Measurements from ENCODE around the gene PSMD11.

Gene PSMD11

DNA sequence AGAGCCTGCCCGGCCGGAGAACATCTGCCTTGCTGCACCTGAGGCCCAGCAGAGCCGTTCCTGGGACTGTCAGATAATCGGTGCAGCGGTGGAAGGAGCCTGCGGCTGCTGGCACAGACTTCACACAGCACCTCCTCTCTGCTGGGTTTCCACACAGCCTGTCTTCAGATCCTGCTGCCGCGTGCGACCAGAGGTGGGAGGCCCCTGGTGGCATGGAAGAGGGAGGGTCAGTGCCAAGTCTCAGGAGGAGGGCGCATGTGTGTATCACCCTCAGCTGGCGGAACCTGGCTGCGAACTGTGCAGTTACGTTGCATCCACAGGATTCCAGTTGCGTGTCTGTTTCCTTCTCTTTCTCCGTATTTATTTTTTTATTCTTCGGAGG, 45.8 kb downstream of the PSMD11 start:
- DNase-seq (ENCODE audit: low read depth) = no peak

DNA sequence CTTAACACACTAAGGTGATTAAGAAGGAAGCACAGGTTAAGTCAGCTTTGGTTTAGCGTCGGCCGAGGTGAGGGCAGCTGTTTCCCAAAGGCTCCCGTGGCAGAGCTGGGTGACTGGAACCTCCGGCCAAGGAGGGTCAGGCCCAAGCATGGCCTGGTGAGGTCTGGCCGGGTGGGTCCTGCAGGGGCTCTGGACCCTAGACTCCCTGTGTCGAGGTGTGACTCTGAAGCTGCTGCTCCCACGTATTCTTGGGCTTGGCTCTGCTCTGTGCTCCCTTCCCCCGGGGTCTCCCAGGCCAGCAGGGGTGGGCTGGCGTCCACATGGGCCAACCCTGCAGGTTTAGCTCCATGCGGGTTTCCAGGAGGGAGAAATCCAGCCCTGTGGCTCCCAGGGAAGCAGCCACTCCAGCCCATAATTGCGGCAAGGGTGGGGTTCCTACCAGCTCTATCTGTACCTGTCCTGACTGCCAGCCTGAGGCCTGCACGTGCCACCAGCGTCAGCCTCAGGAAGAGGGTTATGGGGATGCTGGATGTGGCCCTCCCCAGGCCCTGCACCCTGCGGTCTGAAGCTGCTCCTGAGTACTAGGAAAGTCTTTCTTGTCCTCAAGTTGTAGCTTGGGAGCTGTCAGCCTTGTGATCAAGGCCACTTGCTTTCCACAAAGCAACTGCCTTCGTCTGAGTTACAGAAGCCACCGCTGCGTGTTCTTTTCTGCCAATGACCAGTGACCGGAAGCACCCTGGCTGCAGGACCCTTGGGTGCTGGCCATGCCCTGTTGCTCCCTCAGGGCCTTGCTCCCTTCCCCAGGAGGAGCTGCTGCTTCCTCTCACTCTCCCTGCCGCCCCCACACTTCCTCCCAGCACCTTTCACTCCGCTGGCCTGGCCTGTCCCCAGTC, 47.3 kb downstream of the PSMD11 start:
- DNase-seq (ENCODE audit: low read depth) = no peak

DNA sequence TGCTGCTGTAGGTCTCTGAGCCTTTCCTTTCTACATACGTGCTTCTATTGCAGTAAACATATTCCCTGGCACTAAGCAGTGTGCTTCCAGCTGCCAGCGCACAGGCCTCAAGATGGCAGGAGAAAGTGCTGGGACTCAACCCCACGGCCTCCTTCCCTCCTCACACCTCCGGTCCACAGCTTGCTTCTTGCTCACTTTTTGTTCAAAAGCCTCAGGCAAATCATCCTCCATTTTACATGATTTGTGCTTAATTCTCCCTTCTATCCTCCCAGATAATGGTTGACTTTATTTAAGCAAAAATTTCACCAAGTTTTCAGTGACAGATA, 47.9 kb downstream of the PSMD11 start:
- DNase-seq (ENCODE audit: low read depth) = no peak

DNA sequence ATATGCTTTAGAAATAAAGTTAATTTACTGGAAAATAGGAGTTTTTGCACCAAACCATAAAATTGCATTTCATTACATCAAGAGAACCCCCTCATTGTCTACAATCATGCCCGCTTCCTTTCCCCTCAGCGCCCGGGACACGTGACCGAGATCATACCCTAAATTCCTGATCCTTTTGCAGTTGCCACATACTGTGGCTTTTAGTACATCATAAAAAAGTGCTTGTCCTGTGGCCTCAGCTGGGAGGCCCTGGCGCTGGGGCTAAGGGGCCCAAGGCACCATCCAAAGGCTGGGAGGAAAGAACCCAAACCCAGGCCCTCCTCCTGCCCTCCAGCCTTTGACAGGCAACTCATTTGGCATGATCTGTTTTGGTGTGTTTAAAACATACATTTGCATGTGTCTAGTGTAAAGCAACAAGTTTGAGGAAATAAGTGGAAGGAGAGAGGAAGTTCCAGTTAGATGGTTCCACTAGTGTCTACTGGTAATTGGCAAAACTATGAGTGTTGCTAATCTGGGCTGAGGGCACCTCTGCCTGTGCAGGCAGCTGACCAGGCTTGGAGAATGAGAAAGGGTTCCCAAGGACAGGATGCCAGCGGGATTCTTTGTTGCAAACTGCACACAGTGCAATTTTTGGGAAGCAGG, 48.5 kb downstream of the PSMD11 start:
- DNase-seq (ENCODE audit: low read depth) = no peak

DNA sequence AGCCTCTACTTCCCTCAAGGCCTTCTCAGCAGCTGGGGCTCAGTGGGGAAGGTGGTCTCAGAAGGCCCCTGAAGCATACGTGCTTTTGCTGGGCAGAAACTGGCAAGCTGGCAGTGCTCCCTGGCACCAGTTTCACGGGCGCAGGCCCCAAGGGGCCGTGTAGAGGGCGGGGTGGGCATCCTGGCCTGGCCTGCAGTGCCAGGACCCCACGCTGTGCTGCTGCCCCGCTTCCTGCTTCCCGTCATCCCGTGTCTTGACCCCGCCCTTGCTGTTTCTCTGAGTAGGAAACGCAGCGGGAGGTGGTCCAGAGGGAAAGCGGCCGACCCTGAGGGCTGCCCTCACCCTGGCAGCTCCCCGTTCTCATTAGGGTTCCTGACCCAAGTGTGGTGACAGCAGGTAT, 49.3 kb downstream of the PSMD11 start:
- DNase-seq (ENCODE audit: low read depth) = no peak

DNA sequence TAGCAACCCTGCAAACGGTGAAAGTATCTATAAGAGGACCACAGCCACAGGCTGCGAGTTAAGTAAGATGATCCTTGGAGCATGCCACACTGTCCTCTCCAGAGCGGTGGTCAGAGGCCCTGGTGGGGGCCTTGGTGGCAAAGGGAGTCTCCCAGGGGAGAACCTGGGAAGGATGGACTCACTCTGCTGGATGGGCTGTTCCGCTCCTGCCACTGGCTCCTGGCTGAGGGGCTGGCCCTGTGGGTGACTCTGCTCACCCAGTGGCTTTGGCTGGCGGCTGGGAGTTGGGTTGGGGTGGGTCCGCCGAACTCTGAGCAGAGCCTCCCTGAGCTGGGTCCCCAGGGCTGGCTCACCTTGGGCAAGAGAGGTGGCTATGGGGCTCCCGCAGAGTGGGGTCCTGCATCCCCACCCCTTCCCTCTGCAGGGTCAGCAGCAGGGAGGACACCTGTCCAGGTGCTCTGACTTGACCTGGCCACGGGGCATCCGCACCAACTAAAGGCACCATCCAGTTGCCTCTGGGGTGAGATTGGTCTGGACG, 49.7 kb downstream of the PSMD11 start:
- no peak for DNase-seq (ENCODE audit: low read depth)

DNA sequence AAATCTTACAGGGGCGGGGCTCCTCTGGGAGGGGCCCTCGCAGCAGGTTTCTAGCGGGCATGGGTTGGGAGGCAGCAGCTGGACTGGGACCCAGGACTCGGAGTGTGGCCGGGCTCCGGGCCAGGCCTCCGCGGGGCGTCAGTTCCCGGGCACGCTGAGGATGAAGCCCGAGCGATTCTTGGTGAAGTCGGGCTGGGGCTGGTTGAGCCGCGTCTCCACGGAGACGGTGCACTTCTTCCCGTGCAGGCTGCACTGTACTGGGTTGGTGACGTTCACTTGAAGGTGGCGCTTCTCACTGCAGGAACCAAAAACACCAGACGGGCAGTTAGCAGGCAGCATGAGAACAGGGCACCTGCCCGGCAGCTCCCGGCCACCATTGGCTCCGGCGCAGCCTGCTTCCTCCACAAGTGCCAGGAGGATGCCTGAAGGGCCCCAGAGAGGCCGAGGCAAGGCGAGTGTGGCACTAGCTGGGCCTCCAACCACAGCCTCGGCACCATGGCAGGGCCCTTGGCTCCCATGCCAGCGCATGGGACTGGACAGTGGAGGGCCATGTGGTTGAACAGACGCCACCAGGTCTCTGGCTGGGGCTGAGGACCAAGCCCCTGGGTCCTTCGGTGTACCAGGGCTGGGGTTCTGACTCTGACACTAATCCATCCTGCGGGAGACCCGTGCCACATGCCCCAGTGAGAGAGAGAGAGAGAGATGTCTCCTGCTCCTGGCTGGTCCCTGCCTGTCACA, 50.5 kb downstream of the PSMD11 start:
- no peak for DNase-seq (ENCODE audit: low read depth)

DNA sequence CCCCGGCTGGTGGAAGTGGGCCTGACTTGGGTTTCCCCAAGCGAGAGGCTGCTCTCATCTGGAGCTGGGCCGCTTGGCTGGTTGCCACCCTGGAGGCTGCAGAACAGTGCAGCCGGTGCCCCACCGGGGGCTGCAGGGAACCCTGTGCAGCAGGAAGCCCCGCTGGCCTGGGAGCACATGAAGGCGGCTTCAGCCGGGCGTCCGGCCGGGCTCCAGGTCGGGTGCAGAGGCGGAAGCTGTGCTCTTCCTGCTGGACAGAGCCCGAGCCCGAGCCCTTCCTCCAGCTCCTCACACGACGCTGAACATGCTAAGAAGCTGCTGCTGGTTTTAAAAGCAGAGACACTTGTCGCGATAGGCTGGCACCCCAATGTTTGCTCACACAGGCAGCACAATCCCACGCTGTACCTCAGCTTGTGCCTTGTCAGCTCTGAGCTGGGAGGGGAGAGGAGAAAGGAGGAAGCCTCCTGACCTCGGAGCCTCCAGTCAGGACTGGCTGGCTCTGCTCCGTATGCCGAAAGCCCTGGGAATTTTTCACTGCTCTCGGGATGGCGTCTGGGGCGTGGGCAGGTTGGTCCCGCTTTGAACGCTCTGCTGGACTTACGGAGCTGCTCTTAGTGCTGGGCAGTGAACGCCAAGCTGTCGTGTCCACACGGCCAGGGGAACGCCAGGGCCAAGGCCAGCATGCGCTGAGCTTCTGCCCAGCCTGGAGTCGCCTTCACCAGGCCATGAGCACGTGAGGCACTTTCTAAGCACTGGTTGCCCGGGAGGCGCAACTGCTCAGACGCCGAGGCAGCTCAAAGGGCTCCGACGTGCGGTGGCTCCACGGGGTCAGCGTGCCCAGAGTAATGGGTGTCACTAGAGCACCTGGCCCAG, 51.3 kb downstream of the PSMD11 start:
- no peak for DNase-seq (ENCODE audit: low read depth)

DNA sequence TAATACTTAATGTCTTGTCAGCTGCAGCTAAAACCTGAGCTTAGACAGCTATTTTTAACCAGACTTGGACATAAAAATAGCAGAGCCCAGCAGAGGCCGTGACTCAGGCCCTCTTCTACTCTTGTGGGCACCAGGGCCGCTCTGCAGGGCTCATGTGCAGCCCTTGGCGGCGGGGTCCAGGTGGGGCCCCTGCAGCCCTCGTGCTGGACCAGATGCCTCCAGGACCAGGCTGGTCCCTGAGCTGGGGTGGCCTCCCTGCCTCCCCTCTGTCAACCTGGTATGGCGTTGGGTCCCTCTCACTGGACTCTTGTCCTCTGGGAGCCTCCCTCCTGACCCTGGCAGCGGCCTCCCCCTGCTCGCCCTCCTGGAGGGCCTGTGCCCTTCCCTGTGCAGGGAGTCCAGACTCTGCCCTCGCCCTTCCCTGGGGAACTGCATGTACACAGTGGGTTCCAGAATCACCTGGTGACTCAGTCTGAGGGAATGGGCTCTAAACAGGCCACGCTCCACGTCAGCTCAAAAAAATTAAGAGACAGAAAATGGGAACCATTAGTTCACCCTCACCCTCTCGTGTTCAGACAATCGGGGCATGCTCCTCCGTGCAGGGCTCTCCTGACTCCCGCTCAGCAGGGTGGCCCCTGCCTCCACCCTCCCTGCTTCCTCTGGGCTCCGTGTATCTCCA, 52.2 kb downstream of the PSMD11 start:
- DNase-seq (ENCODE audit: low read depth) = no peak

DNA sequence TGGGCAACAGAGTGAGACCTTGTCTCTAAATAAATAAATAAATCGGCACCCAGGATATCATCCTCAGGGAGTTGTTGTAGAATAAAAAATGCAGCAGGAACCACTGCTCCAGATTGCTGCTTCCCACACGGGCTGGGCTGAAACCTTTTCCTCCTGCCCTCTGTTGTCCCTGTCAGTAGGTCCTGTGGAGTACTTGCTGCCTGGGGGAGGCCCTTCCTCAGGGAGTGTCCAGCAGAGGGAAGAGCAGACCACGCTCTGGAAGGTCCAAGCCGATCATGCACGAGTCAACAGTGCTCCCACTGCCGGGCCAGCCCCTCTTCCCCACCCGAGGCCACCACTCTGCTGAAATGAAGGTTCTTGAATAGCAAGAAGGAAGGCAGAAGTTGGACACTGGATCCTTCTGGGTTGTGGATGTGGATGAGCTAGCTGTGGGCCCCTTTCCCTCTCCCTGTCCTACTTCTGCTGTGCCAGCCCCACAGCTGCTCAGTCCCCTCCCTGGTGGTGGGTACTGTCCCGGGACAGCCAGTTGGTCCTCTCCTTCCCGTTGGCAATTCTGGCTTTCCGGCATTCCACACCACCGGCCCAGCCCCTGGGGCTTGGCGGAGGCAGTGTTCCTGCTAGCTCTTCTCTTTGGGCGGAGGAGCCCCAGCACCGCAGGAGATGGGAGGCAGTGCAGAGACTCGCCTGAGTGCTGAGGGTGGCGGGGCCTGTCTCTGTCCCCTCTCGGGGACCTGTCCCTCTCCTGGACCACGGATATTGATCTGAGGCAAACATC, 53.3 kb downstream of the PSMD11 start:
- no peak for DNase-seq (ENCODE audit: low read depth)

DNA sequence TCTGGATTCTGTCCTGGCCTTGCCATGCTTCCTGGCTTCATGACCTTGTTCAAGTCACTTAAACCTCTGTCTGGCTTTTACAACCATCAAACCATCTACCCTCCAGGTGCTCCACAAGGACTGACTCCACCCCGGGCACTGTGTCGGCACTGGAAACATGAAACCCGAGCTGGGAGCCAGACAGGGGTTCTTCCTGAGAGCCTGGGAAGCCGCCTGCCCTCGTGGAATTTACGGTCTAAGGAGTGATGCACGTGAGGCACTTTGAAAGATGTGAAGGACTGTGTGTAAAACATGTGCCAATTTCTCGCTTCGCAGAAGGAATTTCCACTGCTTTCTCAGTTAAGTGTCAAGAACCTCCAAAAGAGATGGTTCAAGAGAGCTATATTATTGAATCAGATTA, 54.1 kb downstream of the PSMD11 start:
- no peak for DNase-seq (ENCODE audit: low read depth)

DNA sequence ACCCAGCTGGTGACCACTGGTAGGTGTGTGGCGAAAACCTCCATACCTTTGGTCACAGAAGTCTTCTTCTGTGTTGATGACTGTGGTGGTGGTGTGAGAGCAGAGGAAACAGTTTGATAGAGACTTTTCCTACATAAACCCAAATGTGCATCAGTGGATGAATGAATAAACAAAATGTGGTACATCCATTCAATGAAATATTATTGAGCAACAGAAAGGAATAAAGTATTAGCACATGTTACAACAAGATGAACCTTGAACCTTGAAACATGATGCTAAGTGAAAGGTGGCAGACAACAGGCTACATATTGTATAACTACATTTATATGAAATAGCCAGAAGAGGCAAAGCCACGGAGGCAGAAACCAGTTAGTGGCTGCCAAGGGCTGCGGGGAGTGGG, 57.7 kb downstream of the PSMD11 start:
- DNase-seq (ENCODE audit: low read depth) = no peak

DNA sequence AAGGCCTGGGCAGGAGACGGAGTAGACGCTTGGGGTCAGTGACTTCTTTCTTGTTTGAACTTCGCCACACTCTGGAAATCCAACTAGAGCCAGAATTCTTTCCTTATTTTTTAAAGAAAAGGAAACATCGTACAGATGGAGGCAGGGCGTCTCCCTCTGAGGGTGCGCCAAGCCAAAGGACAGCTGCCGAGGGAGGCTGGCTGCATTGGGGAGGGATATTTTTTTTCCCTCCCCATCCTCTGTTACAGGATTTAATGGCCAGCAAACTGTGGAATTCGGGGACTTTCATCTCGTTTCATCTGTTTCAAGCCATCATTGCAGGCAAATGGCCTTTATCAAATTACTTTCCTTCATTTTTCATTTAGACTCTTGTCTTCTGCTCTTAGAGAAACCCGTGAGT, 58.4 kb downstream of the PSMD11 start:
- DNase-seq (ENCODE audit: low read depth) = no peak

DNA sequence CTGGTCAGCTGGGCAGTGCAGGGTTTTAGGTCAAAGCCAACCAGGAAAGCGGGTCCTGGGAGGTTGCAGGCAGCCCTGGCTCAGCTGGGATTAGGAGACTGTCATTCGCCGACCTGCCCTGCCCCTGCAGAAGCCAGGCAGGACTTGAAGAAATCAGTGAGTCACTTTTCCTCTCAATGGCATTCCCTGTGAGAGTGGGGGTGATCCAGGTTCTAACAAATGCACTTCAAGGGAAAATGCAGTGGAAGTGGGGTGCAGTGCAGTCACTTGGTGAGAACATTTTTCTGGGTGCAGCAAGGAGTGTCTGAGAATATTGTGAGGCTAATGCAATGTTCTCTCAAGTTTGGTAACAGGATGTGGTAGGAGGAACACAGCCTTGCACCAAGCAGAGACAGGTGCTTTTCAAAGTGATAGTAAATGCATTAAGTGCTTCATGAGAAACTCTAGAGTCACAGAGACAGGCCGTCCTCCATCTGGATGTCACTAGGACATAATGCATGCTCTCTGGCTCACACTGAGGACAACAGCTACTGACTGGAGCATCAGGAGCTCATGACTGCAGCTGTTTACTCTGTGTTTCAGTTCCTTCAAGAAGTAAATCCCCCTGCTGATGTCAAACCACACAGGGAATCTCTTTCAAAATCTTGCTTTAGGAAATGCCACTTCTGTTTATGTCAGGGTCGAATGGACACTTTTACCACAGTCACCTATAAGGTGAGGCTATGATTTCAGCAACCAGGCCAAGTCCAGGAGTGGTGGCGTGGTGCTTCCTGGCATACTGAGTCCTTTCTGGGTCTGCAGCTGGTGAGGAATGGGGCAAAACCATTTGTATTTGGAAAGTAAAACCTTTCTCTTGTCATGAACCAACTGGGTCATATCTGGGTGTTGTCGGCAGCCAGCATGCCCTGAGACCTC, 59.2 kb downstream of the PSMD11 start:
- no peak for DNase-seq (ENCODE audit: low read depth)

DNA sequence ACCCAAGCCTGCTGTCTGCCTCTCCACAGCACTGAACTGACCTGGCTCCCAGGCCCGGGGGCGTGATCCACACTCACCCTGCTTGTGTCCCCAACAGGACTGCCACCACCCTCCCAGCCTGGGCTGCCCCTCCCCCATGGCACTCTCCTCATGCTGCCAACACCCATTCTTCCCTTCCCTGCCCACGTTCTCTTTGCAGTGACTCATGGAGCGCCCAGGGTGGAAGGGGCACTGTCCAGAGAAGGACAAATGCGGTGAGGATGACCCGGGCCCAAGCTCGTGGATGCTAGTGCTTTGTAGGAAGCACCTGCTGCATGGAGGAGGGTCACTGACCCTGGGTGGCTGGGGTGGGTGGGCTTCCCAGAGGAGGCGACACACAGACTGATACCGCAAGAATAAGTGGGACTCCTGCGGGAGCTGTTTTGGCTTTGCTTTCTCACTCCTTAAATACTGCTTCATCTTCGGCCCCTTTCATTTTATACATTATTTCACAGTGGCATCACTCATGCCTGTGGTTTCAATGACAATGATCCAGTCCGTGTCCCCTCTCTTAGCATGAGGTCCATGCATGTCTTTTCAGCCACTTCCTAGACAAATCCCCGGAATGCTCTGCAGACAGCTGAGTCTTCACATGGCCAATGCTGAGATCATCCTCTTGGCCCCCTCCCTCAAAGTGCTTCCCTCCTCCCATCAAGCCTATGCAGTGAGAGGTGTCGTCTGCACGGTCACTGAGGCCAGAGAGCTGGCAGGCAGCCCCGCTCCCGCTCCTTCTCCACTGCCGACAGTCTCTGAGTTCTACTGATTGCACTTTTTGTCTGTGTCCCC, 60.1 kb downstream of the PSMD11 start:
- DNase-seq (ENCODE audit: low read depth) = no peak

DNA sequence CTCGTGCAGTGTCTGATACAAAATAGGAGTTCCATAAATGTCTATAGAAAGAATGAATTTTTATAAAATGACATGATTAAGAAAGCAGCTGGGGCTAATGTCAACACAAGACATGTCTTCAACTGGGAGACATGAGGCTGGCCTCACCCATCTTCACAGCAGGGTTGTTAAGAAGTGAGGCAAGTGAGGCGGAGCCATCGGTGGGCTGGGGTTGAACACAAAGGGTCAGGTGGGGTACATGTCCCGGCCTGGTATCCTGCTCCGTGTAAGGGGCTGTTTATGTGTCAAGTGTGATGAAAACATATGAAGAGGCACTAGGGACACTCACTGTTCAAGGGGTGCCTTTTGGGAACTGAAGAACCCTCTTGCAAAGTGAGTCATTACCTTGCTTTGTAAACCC, 64.6 kb downstream of the PSMD11 start:
- DNase-seq (ENCODE audit: low read depth) = no peak

DNA sequence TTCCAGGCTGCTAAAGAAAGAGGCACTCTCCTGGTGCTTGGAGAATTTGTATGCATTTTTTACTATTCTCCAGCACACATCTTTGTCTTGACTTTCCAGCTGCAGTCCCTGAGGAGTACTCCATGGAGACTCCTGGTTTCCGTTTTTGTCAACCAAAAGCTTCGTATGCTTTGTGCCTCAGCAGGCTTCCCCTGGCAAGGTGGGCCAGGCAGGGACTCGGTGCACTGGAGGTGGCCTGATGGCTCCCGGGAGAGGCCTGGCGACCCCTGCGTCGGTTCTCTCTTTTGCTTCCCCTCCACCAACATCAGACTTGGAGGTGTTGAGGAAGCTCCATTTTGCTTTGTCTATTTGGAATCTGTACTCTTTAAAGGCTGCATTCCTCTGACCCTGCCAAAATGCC, 66.2 kb downstream of the PSMD11 start:
- DNase-seq (ENCODE audit: low read depth) = no peak

DNA sequence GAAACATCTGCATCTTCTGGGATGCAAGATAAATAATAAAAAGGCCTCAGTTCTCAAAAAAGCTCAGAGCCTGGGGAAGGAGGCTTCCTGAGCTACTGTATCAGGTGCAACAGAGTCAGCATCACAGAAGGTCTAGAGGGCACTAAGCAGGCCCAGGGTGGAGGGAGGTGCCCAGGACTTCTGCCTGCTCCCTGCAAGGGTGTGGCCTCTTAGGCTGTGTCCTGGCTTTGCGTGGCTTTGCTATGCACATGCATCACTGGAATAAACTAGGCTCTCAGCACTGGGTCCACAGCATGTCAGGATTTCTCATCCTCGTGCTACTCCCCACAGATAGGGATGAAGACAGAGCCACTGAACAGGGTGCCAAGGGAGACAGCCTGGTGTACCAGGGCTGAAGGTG, 68.0 kb downstream of the PSMD11 start:
- no peak for DNase-seq (ENCODE audit: low read depth)

DNA sequence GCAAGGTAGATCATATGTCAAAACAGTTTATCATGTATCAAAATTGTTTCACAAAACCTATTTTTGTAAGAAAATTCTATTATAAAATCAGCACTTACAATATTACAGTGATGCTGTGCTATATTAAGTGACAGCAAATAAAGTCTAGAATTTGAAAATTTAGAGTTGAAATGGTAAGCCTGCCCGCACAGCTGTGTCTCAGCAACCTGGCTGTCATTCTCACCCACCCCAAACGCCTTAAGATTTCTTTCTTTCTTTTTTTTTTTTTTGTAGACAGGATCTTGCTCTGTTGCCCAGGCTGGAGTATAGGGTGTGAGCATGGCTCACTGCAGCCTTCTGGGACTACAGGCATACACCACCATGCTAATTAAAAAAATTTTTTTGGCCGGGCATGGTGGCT, 69.3 kb downstream of the PSMD11 start:
- DNase-seq (ENCODE audit: low read depth) = no peak
